Bronchial epithelial cell (primary cell): ENCODE data around the gene KIF1A. TPM values are rescaled to one million over a fixed set of nuclear protein-coding genes. Genes with fewer than 3 reads are reported as not detected.
A peak's percentile ranks its signal among the peaks of the same experiment; 100 is the strongest.

Experiments
- DNase-seq: peaks from one replicate; pipeline ENCODE4 v3.0.0-alpha.2; 2010; ENCODE audit warnings: low read depth
- FAIRE-seq: peaks from 2 replicates; lab custom pipeline; 2011; peaks lifted over from hg19 to GRCh38; lab: Jason Lieb, UNC
- H3K27me3 ChIP-seq: 2 replicates; pipeline ENCODE4 v1.5.1; 2011; ENCODE audit warnings: low read length; ENCODE audit not compliant: control insufficient read depth, insufficient read depth
- H3K36me3 ChIP-seq: 2 replicates; pipeline ENCODE4 v1.5.1; 2011; ENCODE audit warnings: low read length; ENCODE audit not compliant: control insufficient read depth, insufficient read depth
- H3K4me3 ChIP-seq: 2 replicates; pipeline ENCODE4 v1.5.1; 2011; ENCODE audit warnings: mild to moderate bottlenecking, low read depth, low read length, control low read depth
- total RNA-seq: library from RNA; depleted of rRNA; stranded (reverse); fragments of >200 nt; gene quantifications from 2 replicates; pipeline ENCODE4 v1.2.1, GENCODE V29; 2014
- TF ChIP-seq, protein P1 (sequence below): IDR thresholded peaks from 2 replicates; pipeline ENCODE4 v1.5.1; 2011; ENCODE audit warnings: mild to moderate bottlenecking, moderate library complexity, low read length, control low read depth, inconsistent platforms; ENCODE audit not compliant: insufficient read depth, severe bottlenecking

The KIF1A gene
- total RNA-seq, 1 donor from 2014 or later, result not detected

DNA sequence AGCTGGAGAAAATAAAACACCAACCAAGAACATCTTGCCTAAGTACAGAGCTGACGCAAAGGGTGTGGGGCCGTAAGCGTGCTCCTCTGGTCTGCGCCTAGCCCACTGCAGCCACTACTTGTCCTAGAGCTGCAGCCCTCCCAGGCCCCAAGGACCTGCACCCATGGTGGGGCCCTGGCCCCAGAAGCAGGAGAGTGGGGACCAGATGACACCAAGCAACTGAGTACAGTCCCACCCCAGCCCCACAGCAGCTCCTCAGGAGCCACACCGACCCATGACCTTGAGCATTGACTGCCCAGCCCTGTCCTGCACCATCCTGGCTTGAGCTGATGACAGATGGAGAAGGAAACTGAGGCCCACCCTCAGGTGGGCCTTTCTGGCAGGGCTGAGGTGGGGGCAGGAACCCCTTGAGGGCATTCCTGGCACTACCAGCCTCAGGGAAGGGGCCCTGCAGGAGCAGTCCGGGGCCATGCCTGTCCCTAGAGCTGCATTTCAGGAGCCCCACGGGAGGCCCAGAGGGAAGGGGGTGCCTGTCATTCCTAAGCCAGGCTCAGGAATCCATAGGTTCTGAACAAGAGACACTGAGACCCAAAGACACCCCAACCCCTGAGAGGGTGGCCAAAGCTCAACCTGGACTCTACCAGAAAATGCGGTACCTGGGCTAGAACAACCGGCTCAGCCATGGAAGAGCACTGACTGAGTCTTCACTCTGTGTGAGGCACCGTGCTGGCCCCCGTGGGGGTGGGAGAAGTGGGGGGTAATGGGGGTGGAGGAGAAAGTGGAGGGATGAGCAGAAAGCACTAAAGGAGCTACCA lies 4.9 kb downstream of the KIF1A start:
- Histone ChIP-seq H3K36me3 (no peaks in the 10 kb centered on the region), H3K4me3 (no peak overlapping the region), H3K27me3 (peaks cover 8% of the 10 kb centered on the region)
- FAIRE-seq (no peak), DNase-seq (no peak)
- TF ChIP-seq, protein P1, sequence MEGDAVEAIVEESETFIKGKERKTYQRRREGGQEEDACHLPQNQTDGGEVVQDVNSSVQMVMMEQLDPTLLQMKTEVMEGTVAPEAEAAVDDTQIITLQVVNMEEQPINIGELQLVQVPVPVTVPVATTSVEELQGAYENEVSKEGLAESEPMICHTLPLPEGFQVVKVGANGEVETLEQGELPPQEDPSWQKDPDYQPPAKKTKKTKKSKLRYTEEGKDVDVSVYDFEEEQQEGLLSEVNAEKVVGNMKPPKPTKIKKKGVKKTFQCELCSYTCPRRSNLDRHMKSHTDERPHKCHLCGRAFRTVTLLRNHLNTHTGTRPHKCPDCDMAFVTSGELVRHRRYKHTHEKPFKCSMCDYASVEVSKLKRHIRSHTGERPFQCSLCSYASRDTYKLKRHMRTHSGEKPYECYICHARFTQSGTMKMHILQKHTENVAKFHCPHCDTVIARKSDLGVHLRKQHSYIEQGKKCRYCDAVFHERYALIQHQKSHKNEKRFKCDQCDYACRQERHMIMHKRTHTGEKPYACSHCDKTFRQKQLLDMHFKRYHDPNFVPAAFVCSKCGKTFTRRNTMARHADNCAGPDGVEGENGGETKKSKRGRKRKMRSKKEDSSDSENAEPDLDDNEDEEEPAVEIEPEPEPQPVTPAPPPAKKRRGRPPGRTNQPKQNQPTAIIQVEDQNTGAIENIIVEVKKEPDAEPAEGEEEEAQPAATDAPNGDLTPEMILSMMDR, result no peak

DNA sequence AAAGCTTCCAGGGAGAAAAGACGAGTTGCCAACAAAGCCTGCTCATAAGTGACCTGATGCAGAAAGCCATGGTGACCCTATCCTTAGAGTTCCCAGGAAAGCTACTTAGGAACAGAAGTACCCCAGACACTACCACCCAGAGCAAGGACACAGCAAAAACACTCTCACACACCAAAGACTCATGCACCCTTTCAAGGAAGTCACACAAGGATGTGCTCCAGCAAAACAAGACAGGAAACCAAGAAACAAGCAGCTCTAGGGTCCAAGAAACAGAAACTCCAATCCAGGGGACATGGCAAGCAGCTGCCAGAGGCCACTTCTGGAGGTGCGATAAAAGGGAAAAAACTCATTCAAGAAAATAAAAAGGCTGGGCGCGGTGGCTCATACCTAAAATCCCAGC lies 5.7 kb downstream of the KIF1A start:
- DNase-seq (no peak), FAIRE-seq (no peak)
- TF ChIP-seq, protein P1, result no peak
- H3K36me3 ChIP-seq, result no peaks in the 10 kb centered on the region
- no peak overlapping the region for H3K4me3 ChIP-seq
- H3K27me3 ChIP-seq, result peaks cover 5% of the 10 kb centered on the region

DNA sequence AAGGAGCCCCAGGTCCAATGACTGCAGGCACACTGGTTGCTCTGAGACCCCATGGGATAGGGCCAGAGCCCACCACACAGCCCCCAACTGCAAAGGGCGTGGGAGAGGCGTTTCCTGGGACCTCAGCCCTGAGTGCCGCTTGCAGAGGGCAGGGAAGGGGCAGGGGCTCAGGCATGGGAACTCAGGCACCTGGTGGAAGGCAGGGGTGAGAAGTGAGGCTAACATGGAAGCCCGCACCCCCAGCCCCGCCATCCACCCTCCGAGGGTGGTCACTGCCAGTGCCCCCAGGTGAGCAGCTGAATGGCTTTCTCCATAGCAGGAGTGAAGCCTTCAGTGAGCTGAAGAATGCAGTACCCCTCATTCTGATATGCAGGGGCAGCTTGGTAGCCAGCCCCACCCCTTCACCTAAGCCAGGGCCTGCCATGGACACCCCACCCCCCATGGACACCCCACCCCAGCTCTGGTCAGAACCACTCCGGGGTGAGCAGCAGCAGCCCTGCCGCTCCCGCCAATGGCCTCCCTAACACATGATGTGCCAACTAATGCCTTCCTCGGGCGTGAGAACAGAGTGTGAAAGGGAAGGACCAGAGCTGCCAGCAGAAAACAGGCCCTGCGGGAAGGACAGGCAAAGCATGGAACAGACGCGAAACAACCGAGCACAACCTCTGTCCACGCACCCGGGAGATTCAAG lies 6.6 kb downstream of the KIF1A start:
- no peaks in the 10 kb centered on the region for H3K27me3 ChIP-seq
- H3K36me3 ChIP-seq, result no peaks in the 10 kb centered on the region
- H3K4me3 ChIP-seq, result no peak overlapping the region
- FAIRE-seq, result no peak
- no peak for DNase-seq
- TF ChIP-seq, protein P1, result no peak

DNA sequence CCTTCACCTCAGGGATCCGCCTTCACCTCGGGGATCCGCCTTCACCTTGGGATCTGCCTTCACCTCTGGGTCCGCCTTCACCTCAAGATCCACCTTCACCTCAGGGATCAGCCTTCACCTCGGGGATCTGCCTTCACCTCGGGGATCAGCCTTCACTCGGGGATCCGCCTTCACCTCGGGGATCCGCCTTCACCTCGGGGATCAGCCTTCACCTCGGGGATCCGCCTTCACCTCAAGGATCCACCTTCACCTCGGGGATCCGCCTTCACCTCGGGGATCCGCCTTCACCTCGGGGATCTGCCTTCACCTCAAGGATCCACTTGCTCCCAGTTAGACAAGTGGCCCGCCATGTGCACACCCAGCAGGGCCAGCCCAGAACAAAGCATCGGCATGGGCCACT lies 7.3 kb downstream of the KIF1A start:
- no peaks in the 10 kb centered on the region for H3K36me3 ChIP-seq
- no peak overlapping the region for H3K4me3 ChIP-seq
- FAIRE-seq, result peak; percentile 97
- H3K27me3 ChIP-seq, result no peaks in the 10 kb centered on the region
- no peak for DNase-seq
- TF ChIP-seq, protein P1, result no peak

DNA sequence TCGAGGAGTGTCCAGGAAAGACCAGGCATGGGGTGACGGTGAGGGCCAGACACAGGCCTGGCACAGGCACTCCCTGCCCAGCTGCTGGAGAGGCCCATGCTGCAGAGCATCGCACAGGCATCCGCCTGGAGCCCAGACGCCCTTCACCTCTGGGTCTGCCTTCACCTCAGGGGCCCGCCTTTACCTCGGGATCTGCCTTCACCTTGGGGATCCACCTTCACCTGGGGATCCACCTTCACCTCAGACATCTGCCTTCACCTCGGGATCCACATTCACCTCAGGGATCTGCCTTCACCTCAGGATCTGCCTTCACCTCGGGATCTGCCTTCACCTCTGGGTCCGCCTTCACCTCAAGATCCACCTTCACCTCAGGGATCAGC lies 7.7 kb downstream of the KIF1A start:
- FAIRE-seq (no peak), DNase-seq (no peak)
- Histone ChIP-seq H3K27me3 (no peaks in the 10 kb centered on the region), H3K36me3 (no peaks in the 10 kb centered on the region), H3K4me3 (no peak overlapping the region)
- TF ChIP-seq, protein P1, result no peak
